Measurements from ENCODE around the gene ANKMY1.

- TF ChIP-seq CTCF (IDR thresholded peaks at IDR 0.05; ENCODE audit: poor library complexity), result no peak
- no peak for TF ChIP-seq EZH2phosphoT487 (IDR thresholded peaks at IDR 0.05; ENCODE audit: low read depth, severe bottlenecking, unreplicated experiment)
- no peak for TF ChIP-seq EZH2 (IDR thresholded peaks at IDR 0.05; ENCODE audit: borderline replicate concordance)
Observed at GRCh38 chr2:240503375-240503774, 54.4 kb downstream of the ANKMY1 start.

Measured in hepatocyte (in vitro differentiated cells).